ENCODE results near the gene BOLA1. TPM values are rescaled to one million over a fixed set of nuclear protein-coding genes. Genes with fewer than 3 reads are reported as not detected.
A peak's percentile ranks its signal among the peaks of the same experiment; 100 is the strongest.

The BOLA1 gene
- total and polyA plus RNA-seq, 2 donors (not counting 3 experiments of a cell fraction or from before 2014, with no cell fraction given): 10.8 to 12.2 TPM

DNA sequence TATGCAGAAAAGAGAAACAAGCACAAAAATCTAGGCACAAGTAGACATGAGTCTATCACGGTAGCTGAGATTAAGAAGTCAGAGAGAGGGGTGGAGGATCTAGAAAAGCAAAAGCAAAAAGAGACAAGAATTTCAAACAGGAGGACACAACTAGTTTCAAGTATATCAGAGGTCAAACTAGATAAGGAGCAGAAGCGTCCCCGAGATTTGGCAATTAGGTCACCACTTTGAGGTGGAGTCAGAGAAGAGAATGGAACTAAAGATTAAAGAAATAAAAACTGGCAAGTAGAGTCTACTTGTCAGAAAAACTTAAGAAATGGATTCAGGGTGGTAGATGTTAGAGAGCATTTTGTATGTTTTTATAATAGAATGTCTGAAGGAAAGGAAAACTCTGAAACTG lies 26.0 kb downstream of the BOLA1 start:
- Histone ChIP-seq H3K27ac (ENCODE audit: insufficient read depth, low read depth, low read length) (no peak overlapping the region), H4K20me1 (replicated peaks; ENCODE audit: control insufficient read depth, extremely low read depth, insufficient read depth, low read length) (no peaks in the 10 kb centered on the region), H3K4me2 (ENCODE audit: insufficient read depth, low read length) (no peak overlapping the region), H3K27me3 (ENCODE audit: control insufficient read depth in 2 of 2, insufficient read depth in 2 of 2, low read length in 2 of 2) (no peaks in the 10 kb centered on the region), H3K4me1 (ENCODE audit: control insufficient read depth, extremely low read depth, insufficient read depth, low read length) (peaks cover 18% of the 10 kb centered on the region), H3K9ac (replicated peaks; ENCODE audit: extremely low read depth, insufficient read depth, low read length) (no peak overlapping the region), H3K9me1 (replicated peaks; ENCODE audit: control insufficient read depth, extremely low read depth, insufficient read depth, low read length) (no peaks in the 10 kb centered on the region), H3K4me3 (replicated peaks in 1 of 3; ENCODE audit: insufficient read depth in 1 of 3, low read depth in 1 of 3, low read length in 3 of 3) (no peak overlapping the region), H2AFZ (ENCODE audit: low read depth, low read length) (no peak overlapping the region), H3K79me2 (ENCODE audit: control insufficient read depth, insufficient read depth, low read length) (peaks cover 30% of the 10 kb centered on the region), H3K36me3 (ENCODE audit: control insufficient read depth in 2 of 2, extremely low read depth in 1 of 2, insufficient read depth in 2 of 2, low read length in 2 of 2) (peaks cover 21 to 26% of the 10 kb centered on the region in 2 experiments), H3K9me3 (replicated peaks; ENCODE audit: control insufficient read depth, insufficient read depth, low read length) (no peaks in the 10 kb centered on the region)
- no peak for FAIRE-seq
- ChIA-PET CTCF (no interaction called here), POLR2A (no interaction called here)
- intact Hi-C loops (cut with micrococcal nuclease): no loop called here
- no peak for DNase-seq (ENCODE audit: low read depth, low spot score)
- dilution Hi-C loops (cut with MboI; ENCODE audit: extremely low pct_ligation_motif_present, low sequenced_read_pairs): no loop called here
- BruUV-seq (replicated peaks): no TSS peak
- TF ChIP-seq, protein P1, sequence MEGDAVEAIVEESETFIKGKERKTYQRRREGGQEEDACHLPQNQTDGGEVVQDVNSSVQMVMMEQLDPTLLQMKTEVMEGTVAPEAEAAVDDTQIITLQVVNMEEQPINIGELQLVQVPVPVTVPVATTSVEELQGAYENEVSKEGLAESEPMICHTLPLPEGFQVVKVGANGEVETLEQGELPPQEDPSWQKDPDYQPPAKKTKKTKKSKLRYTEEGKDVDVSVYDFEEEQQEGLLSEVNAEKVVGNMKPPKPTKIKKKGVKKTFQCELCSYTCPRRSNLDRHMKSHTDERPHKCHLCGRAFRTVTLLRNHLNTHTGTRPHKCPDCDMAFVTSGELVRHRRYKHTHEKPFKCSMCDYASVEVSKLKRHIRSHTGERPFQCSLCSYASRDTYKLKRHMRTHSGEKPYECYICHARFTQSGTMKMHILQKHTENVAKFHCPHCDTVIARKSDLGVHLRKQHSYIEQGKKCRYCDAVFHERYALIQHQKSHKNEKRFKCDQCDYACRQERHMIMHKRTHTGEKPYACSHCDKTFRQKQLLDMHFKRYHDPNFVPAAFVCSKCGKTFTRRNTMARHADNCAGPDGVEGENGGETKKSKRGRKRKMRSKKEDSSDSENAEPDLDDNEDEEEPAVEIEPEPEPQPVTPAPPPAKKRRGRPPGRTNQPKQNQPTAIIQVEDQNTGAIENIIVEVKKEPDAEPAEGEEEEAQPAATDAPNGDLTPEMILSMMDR (IDR thresholded peaks at IDR 0.05; ENCODE audit: extremely low read depth in 1 of 2, insufficient read depth in 1 of 2, low read depth in 1 of 2, low read length in 2 of 2): no peak
- TF ChIP-seq, protein P2, sequence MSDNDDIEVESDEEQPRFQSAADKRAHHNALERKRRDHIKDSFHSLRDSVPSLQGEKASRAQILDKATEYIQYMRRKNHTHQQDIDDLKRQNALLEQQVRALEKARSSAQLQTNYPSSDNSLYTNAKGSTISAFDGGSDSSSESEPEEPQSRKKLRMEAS (IDR thresholded peaks at IDR 0.05; ENCODE audit: insufficient read depth, insufficient read length): no peak
- TF ChIP-seq POLR2AphosphoS5 (IDR thresholded peaks at IDR 0.05; ENCODE audit: insufficient read depth, low read depth, low read length): no peak
- no peak for TF ChIP-seq JUN (IDR thresholded peaks at IDR 0.05; ENCODE audit: borderline replicate concordance, insufficient read depth, insufficient read length, low read depth)
- no peak for TF ChIP-seq POLR2A (IDR thresholded peaks at IDR 0.05; ENCODE audit: low read depth, low read length)

DNA sequence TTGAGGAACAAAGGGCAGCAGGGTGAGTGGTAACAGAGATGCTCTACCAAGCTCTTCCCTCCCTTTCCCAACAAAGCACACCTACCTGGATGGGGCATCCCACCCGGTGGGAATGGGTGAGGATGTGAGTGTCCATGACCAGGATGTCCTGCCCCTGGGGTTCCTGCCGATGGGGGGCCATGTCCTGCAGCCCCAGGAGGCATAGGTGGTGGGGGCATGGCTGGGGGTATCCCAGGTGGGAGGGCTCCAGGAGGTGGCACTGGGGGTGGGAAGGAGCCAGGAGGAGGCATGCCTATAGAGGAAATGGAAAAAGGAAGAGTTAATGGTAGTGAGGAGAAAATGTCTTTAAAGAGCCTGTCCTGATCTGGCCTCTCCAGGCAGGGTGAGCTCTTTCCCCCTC lies 26.4 kb downstream of the BOLA1 start:
- Histone ChIP-seq H3K9me1 (replicated peaks; ENCODE audit: control insufficient read depth, extremely low read depth, insufficient read depth, low read length) (no peaks in the 10 kb centered on the region), H2AFZ (ENCODE audit: low read depth, low read length) (no peak overlapping the region), H3K4me1 (ENCODE audit: control insufficient read depth, extremely low read depth, insufficient read depth, low read length) (peaks cover 18% of the 10 kb centered on the region), H3K9ac (replicated peaks; ENCODE audit: extremely low read depth, insufficient read depth, low read length) (no peak overlapping the region), H3K4me2 (ENCODE audit: insufficient read depth, low read length) (peak overlapping the region; percentile 84), H3K9me3 (replicated peaks; ENCODE audit: control insufficient read depth, insufficient read depth, low read length) (no peaks in the 10 kb centered on the region), H4K20me1 (replicated peaks; ENCODE audit: control insufficient read depth, extremely low read depth, insufficient read depth, low read length) (no peaks in the 10 kb centered on the region), H3K4me3 (replicated peaks in 1 of 3; ENCODE audit: insufficient read depth in 1 of 3, low read depth in 1 of 3, low read length in 3 of 3) (no peak overlapping the region), H3K79me2 (ENCODE audit: control insufficient read depth, insufficient read depth, low read length) (peaks cover 30% of the 10 kb centered on the region), H3K27ac (ENCODE audit: insufficient read depth, low read depth, low read length) (no peak overlapping the region), H3K27me3 (ENCODE audit: control insufficient read depth in 2 of 2, insufficient read depth in 2 of 2, low read length in 2 of 2) (no peaks in the 10 kb centered on the region), H3K36me3 (ENCODE audit: control insufficient read depth in 2 of 2, extremely low read depth in 1 of 2, insufficient read depth in 2 of 2, low read length in 2 of 2) (peaks cover 21 to 26% of the 10 kb centered on the region in 2 experiments)
- POLR2A ChIA-PET: no interaction called here
- CTCF ChIA-PET: no interaction called here
- FAIRE-seq (no peak), DNase-seq (ENCODE audit: low read depth, low spot score) (no peak)
- TF ChIP-seq EZH2 (IDR thresholded peaks at IDR 0.05; ENCODE audit: borderline replicate concordance, low read depth, low read length, severe bottlenecking): no peak
- no peak for TF ChIP-seq JUN (IDR thresholded peaks at IDR 0.05; ENCODE audit: borderline replicate concordance, insufficient read depth, insufficient read length, low read depth)
- no peak for TF ChIP-seq POLR2A (IDR thresholded peaks at IDR 0.05; ENCODE audit: low read depth, low read length)
- TF ChIP-seq, protein P1 (IDR thresholded peaks at IDR 0.05; ENCODE audit: extremely low read depth in 1 of 2, insufficient read depth in 1 of 2, low read depth in 1 of 2, low read length in 2 of 2): no peak
- TF ChIP-seq, protein P2 (IDR thresholded peaks at IDR 0.05; ENCODE audit: insufficient read depth, insufficient read length): no peak
- TF ChIP-seq MYC (IDR thresholded peaks at IDR 0.05; ENCODE audit: low read depth, low read length): no peak
- no peak for TF ChIP-seq GATA2 (IDR thresholded peaks at IDR 0.05; ENCODE audit: insufficient read depth, insufficient read length, low read depth, low read length)
- TF ChIP-seq POLR2AphosphoS5 (IDR thresholded peaks at IDR 0.05; ENCODE audit: insufficient read depth, low read depth, low read length): no peak
- TF ChIP-seq FOS (IDR thresholded peaks at IDR 0.05; ENCODE audit: borderline replicate concordance, insufficient read depth, low read length): no peak
- dilution Hi-C loops (cut with MboI; ENCODE audit: extremely low pct_ligation_motif_present, low sequenced_read_pairs) (no loop called here), intact Hi-C loops (cut with micrococcal nuclease) (no loop called here)
- no TSS peak for BruUV-seq (replicated peaks)

Measured in endothelial cell of umbilical vein (primary cell).